ENCODE results near the gene STRIT1.
"Not testable (repeated sequence)": the region's sequence is repeated elsewhere in the genome, so short reads cannot be mapped to it uniquely, and the experiment has no call there.

Gene STRIT1

DNA sequence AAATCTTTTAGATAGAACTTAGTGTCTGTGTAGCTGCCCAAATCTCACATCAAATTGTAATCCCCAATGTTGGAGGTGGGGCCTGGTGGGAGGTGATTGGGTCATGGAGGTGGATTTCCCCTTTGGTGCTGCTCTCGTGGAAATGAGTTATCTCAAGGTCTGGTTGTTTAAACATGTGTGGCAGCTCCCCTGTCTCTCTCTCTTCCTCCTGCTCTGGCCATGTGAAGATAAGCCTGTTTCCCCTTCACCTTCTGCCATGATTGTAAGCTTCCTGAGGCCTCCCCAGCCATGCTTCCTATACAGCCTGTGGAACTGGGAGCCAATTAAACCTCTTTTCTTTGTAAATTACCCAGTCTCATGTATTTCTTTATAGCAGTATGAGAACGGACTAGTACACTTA is 30.6 kb downstream of the STRIT1 start:
- DNase-seq: not testable (repeated sequence)

DNA sequence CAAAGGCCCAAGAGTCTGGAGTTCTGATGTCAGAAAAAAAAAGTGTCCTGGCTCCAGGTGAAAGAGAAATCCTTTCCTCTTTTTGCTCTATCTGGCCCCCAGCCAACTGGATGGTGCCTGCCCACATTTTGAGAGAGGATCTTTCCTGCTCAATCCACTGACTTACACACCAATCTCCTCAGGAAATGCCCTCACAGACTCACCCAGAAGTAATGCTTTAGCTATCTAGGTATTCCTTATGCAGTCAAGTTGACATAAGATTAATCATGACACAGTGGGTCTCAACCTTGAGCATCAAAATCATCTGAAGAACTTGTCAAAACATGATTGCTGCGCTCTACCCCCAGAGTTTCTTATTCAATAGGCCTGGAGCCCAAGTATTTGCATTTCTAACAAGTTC is 31.2 kb downstream of the STRIT1 start:
- no peak for DNase-seq

DNA sequence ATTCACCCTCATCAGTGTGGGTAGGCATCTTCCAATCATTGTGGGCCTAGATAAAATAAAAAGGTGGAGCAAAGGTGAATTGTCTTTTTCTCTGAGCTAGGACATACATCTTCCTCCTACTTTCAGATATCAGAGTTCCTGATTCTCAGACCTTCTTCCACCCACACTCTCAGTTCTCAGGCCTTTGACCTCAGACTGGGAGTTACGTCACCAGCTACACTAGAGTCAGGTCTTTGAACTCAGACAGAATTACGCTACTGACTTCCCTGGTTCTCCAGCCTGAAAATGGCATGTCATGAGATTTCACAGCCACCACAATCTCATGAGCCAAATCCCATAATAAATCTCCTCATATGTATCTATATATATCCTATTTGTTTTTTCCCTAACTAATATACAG is 39.0 kb downstream of the STRIT1 start:
- no peak for DNase-seq

DNA sequence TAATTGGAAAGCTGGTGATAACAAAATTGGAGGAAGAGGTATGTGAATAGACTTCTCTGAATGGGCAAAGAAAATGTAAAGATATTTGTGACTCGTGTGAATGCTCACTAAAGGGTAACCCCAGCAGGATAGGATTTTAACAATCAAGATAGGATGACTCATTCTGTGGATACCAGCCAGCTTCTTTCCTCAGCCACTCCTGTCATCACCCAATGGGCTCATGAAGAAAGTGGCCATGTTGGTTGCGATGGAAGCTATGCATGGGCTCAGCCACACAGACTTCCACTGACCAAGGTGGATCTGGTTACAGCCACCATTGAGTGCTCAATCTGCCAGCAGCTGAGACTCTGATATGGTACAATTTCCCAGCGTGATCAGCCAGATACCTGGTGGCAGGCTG is 40.9 kb downstream of the STRIT1 start:
- DNase-seq: no peak

DNA sequence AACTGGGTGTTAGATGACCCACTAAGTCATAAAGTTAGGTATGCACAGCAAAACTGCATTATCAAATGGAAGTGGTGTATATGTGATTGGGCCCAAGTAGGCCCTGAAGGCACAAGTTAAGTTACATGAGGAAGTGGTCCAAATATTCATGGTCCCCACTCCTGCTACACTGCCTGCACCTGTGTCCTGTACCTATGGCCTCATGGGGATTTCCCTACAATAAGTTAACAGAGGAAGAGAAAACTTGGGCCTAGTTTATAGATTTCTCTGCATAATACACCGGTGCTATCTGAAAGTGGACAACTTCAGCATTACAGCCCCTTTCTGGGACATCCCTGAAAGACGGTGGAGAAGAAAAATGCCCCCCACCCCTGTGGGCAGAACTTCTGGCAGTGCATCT is 41.5 kb downstream of the STRIT1 start:
- DNase-seq: no peak

DNA sequence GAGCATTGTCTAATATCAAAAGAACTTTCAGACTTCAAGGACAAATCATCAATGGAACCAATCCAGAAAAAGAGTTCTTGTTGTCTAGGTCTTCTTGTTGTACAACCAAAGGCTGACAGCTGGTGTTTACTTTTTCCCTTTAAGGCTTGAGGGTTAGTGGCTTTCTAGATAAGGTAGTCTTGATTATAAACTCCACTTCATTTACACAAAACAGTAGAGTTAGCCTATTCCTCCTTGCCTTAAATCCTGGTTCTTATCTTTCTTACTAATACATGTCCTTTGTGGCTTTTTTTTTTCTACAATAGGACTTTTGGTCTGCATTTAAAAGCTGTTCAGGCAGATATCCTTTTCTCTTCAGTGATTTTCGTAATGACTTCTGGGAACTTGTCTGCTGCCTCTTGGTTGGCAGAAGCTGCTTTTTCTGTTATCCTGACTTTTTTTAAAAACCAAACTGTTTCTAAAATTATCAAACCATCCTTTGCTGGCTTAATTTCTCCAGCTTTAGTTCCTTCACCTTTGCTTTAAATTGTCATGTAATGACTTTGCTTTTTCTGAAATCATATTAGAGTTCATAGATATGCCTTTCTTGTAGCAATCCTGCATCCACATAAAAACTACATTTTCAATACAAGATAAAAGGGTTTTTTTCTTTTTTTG is 44.8 kb downstream of the STRIT1 start:
- DNase-seq: no peak

DNA sequence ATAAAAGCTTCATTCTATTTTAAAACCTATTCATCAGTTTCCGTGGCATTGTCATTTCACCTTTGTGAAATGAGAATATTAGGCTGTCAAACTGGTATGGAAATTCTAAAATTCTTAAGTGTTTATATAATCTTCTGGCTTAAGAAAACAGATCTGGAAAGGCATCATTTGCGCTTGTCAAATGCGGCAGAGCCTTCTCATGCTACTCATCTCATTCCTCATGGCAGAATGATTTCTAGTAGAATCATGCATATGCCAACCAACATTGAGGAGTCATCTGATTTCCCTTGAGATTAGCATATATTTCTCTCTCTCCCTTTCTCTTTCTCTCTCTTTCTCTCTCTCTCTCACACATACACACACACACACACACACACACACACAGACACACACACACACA is 48.8 kb downstream of the STRIT1 start:
- no peak for DNase-seq

DNA sequence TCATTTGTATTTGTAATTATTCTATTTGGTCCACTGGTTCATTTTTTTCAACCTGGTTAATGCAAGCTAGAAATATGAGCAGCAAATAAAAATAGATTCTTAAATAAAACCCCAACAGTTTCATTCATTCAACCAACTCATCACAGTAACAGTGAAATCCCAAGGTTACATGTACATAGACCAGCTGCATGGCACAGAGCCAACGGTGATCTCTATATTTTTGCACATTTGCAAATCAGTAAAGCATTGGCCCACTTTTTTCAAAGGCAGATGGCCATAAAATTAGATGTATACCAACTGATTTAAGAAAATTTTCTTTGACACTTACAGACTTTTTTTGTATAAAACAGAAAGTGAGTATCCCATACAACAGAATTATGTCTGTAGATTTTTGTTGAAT is 49.3 kb downstream of the STRIT1 start:
- DNase-seq: no peak

DNA sequence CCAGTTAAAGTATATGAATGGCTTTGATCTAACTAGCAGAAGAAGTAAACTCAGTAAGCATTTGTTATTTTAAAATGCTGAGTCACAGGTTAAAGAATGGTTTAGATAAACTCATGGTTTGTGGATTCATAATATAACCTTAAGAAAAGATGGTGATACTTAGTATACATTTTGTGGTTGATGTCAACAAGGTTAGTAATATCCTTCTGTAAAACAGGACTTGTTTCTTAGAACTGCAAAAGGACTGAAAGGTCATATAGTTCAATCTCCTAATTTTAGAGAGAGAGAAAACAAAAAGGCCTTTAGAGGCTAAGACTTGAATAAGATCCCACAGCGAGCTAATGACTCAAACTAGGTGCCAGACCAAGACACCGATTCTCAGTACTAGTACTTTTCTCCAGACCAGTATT is 50.0 kb downstream of the STRIT1 start:
- no peak for DNase-seq

DNA sequence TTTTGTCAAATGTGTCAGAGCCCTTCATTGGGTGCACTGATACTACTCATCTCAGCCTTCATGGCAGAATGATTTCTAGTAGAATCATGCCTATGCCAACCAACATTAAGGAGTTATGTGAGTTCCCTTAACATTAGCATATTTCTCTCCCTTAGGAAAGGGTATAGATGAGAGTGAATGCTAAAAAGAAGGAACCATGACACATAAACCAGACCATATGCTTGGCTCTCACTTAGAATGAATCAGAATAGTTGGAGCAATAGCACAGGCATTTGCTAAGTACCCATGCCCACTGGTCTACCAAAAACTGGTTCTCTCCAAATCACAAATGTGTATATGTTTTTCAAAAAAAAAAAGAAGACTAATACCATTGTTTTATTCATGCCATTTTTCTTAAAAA is 51.1 kb downstream of the STRIT1 start:
- no peak for DNase-seq

DNA sequence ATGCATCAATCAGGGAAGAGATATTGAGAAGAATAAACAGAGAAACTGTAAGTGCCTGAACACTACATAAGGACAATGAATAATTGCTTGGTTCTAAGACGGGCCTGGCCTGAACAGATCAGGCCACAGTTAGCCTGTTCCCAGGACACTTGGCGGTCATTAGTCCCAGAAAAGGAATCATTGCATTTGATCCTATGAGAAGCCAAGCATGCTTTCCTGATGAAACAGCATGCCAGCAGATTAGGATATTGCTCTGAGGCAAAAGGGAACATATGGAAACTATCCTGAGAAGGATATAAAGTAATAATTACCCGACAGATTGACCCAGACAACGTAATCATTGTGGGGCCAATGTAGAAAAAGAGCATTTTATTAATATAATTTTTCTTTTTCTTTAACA is 51.9 kb downstream of the STRIT1 start:
- DNase-seq: no peak
